SK-N-SH (cell line): ENCODE measurements around the gene TRIOBP. TPM values are rescaled to one million over a fixed set of nuclear protein-coding genes. Genes with fewer than 3 reads are reported as not detected.
A peak's percentile ranks its signal among the peaks of the same experiment; 100 is the strongest.

Source experiments
- CTCF ChIA-PET: fragments of 300-600, 350-600 bp; formaldehyde crosslinking; extraction: SDS; loops from one replicate; lab custom pipeline; 2021; lab: Yijun Ruan, JAX
- POLR2A ChIA-PET: fragments of 350-600 bp; sonication (Branson Sonifier 250); formaldehyde crosslinking; extraction: SDS; loops from one replicate; lab custom pipeline; 2020; ENCODE audit warnings: antibody characterized with exemption, inconsistent platforms; lab: Yijun Ruan, JAX
- DNase-seq: peaks from one replicate; pipeline ENCODE4 v3.0.0; 2012
- H2AFZ ChIP-seq: fragments of 200-600 bp; sonication (generic); 2 replicates; pipeline ENCODE4 v1.8.1; 2016; ENCODE audit warnings: antibody characterized with exemption, mild to moderate bottlenecking, low read depth
- H3F3A ChIP-seq: fragments of 200-600 bp; sonication (generic); replicated peaks from 2 replicates; pipeline ENCODE3; 2016; ENCODE audit warnings: antibody characterized with exemption, mild to moderate bottlenecking; ENCODE audit not compliant: insufficient read depth
- H3K27ac ChIP-seq, 2 experiments: fragments of 200-500 bp in 1 of 2; fragments of 200-600 bp in 1 of 2; sonication (Bioruptor generic) in 1 of 2; sonication (generic), shearing (Covaris generic) in 1 of 2; 2 replicates each; pipeline versions ENCODE4 v1.5.1 to v1.6.1; 2014 to 2016; ENCODE audit warnings: low read depth in 2 of 2, inconsistent platforms in 1 of 2, low read length in 1 of 2, mild to moderate bottlenecking in 1 of 2, mixed read lengths in 1 of 2
- H3K27me3 ChIP-seq: fragments of 200-600 bp; sonication (generic), shearing (Covaris generic); 2 replicates; pipeline ENCODE4 v1.6.1; 2016; ENCODE audit warnings: mixed run types; ENCODE audit not compliant: insufficient read depth
- H3K36me3 ChIP-seq, 2 experiments: fragments of 200-500 bp in 1 of 2; fragments of 200-600 bp in 1 of 2; sonication (Bioruptor generic) in 1 of 2; sonication (generic) in 1 of 2; replicated peaks in 1 of 2; 2 replicates each; pipeline versions ENCODE3 to v1.5.1; 2014 to 2016; ENCODE audit warnings: low read length in 1 of 2, mild to moderate bottlenecking in 1 of 2; ENCODE audit not compliant: insufficient read depth in 2 of 2, control insufficient read depth in 1 of 2
- H3K4me1 ChIP-seq, 2 experiments: fragments of 200-500 bp in 1 of 2; fragments of 200-600 bp in 1 of 2; sonication (Bioruptor generic) in 1 of 2; sonication (generic), shearing (Covaris generic) in 1 of 2; 2 replicates each; pipeline versions ENCODE4 v1.5.1 to v1.6.1; 2014 to 2016; ENCODE audit warnings: low read depth in 1 of 2, low read length in 1 of 2, mixed run types in 1 of 2; ENCODE audit not compliant: insufficient read depth in 2 of 2, control insufficient read depth in 1 of 2
- H3K4me2 ChIP-seq: fragments of 200-600 bp; sonication (generic), shearing (Covaris generic); 2 replicates; pipeline ENCODE4 v1.6.1; 2017; ENCODE audit warnings: mixed run types
- H3K4me3 ChIP-seq, 2 experiments: fragments of 200-500 bp in 1 of 2; fragments of 200-600 bp in 1 of 2; sonication (Bioruptor generic) in 1 of 2; sonication (generic), shearing (Covaris generic) in 1 of 2; 2 replicates each; pipeline versions ENCODE4 v1.5.1 to v1.8.1; 2014 to 2016; ENCODE audit warnings: low read depth in 2 of 2, inconsistent platforms in 1 of 2, low read length in 1 of 2, mild to moderate bottlenecking in 1 of 2, mixed read lengths in 1 of 2, moderate library complexity in 1 of 2
- H3K79me2 ChIP-seq: fragments of 200-600 bp; sonication (generic); 2 replicates; pipeline ENCODE4 v1.8.1; 2017; ENCODE audit warnings: mild to moderate bottlenecking; ENCODE audit not compliant: insufficient read depth
- H3K9ac ChIP-seq: fragments of 200-600 bp; sonication (generic); 2 replicates; pipeline ENCODE4 v1.6.1; 2017; ENCODE audit warnings: mixed run types
- H3K9me2 ChIP-seq: fragments of 200-600 bp; sonication (generic); 2 replicates; pipeline ENCODE4 v1.6.1; 2017; ENCODE audit warnings: mixed run types
- H3K9me3 ChIP-seq: fragments of 200-600 bp; sonication (generic); 2 replicates; pipeline ENCODE4 v1.6.1; 2017; ENCODE audit warnings: mixed run types, mild to moderate bottlenecking, moderate library complexity
- H4K20me1 ChIP-seq: fragments of 200-600 bp; sonication (generic); 2 replicates; pipeline ENCODE4 v1.6.1; 2017; ENCODE audit warnings: mild to moderate bottlenecking, mixed run types; ENCODE audit not compliant: insufficient read depth
- CHD2 ChIP-seq: fragments of 150-350 bp; IDR thresholded peaks from 2 replicates; pipeline ENCODE4 v1.6.1; 2018; ENCODE audit warnings: low read length; ENCODE audit not compliant: partially characterized antibody
- CTCF ChIP-seq: fragments of 200-600 bp; sonication (generic); IDR thresholded peaks from 2 replicates; pipeline ENCODE4 v1.6.1; 2017; ENCODE audit warnings: antibody characterized with exemption, mild to moderate bottlenecking, moderate library complexity
- EP300 ChIP-seq, 2 experiments: IDR thresholded peaks; 2 replicates each; pipeline versions ENCODE4 v1.4.0 to v1.6.1; 2012; ENCODE audit warnings: borderline replicate concordance in 1 of 2, low read depth in 1 of 2, low read length in 1 of 2
- EZH2phosphoT487 ChIP-seq: fragments of 200-600 bp; sonication (generic); IDR thresholded peaks from 2 replicates; pipeline ENCODE4 v1.6.1; 2017; ENCODE audit warnings: low read depth, mixed run types, mild to moderate bottlenecking, antibody characterized with exemption, moderate library complexity, borderline replicate concordance
- FOSL2 ChIP-seq: IDR thresholded peaks from 2 replicates; pipeline ENCODE4 v1.4.0; 2012; ENCODE audit warnings: low read depth, mild to moderate bottlenecking, moderate library complexity, borderline replicate concordance
- FOXJ3 ChIP-seq: sonication (generic); formaldehyde crosslinking; IDR thresholded peaks from 2 replicates; pipeline ENCODE4 v1.5.1; 2020; ENCODE audit warnings: mild to moderate bottlenecking, missing genetic modification reagents
- FOXM1 ChIP-seq: IDR thresholded peaks from 2 replicates; pipeline ENCODE4 v1.4.0; 2012; ENCODE audit warnings: low read depth, mild to moderate bottlenecking
- GABPA ChIP-seq: IDR thresholded peaks from 2 replicates; pipeline ENCODE4 v1.4.0; 2012; ENCODE audit warnings: low read depth, mild to moderate bottlenecking
- MAX ChIP-seq: IDR thresholded peaks from 2 replicates; pipeline ENCODE4 v1.4.0; 2012; ENCODE audit warnings: low read depth
- NRF1 ChIP-seq: IDR thresholded peaks from 2 replicates; pipeline ENCODE4 v1.6.1; 2012; ENCODE audit warnings: low read depth, mild to moderate bottlenecking, low read length
- PBX3 ChIP-seq: IDR thresholded peaks from 2 replicates; pipeline ENCODE4; 2012
- POLR2AphosphoS5 ChIP-seq: IDR thresholded peaks from 2 replicates; pipeline ENCODE4 v1.6.1; 2012; ENCODE audit warnings: low read depth, low read length
- REST ChIP-seq: IDR thresholded peaks from 2 replicates; pipeline ENCODE4 v1.6.1; 2012; ENCODE audit warnings: mild to moderate bottlenecking, low read depth, low read length, moderate library complexity
- RXRA ChIP-seq: IDR thresholded peaks from 2 replicates; pipeline ENCODE4 v1.4.0; 2012; ENCODE audit warnings: low read depth, mild to moderate bottlenecking, borderline replicate concordance
- SIN3A ChIP-seq: IDR thresholded peaks from 2 replicates; pipeline ENCODE4 v1.6.1; 2012; ENCODE audit warnings: low read depth, mild to moderate bottlenecking, low read length, moderate library complexity, borderline replicate concordance
- SMC3 ChIP-seq: IDR thresholded peaks from 2 replicates; pipeline ENCODE4 v1.6.1; 2012; ENCODE audit warnings: low read depth, low read length, improper control_type of control experiment
- TAF1 ChIP-seq: IDR thresholded peaks from 2 replicates; pipeline ENCODE4 v1.6.1; 2012; ENCODE audit warnings: low read depth, mild to moderate bottlenecking, low read length, moderate library complexity, borderline replicate concordance
- TCF12 ChIP-seq: IDR thresholded peaks from 2 replicates; pipeline ENCODE4 v1.4.0; 2012
- USF1 ChIP-seq: IDR thresholded peaks from 2 replicates; pipeline ENCODE4 v1.4.0; 2012; ENCODE audit warnings: low read depth, borderline replicate concordance
- WGBS: methylation state at CpG from one replicate; pipeline ENCODE4 v1.1.6; 2017; ENCODE audit warnings: low lambda C conversion rate; 5-methylcytosine and 5-hydroxymethylcytosine counted together
- polyA plus RNA-seq, 3 experiments: library from polyadenylated mRNA; depleted of rRNA; stranded (reverse); fragments of >200 nt; gene quantifications; 2 replicates each; pipeline ENCODE4 v1.2.3, GENCODE V29; 2012
- TF ChIP-seq, protein P1 (sequence below): fragments of 150-350 bp; IDR thresholded peaks from 2 replicates; pipeline ENCODE4 v1.6.1; 2016; ENCODE audit warnings: mild to moderate bottlenecking, low read depth, low read length
- TF ChIP-seq, protein P2 (sequence below): fragments of 150-350 bp; IDR thresholded peaks from 2 replicates; pipeline ENCODE4 v1.6.1; 2017; ENCODE audit warnings: antibody characterized with exemption, low read length, low read depth, borderline replicate concordance

Gene TRIOBP
- polyA plus RNA-seq, 1 of the 3 experiments (the other 2 are of a cell fraction), result 43.6 TPM

DNA sequence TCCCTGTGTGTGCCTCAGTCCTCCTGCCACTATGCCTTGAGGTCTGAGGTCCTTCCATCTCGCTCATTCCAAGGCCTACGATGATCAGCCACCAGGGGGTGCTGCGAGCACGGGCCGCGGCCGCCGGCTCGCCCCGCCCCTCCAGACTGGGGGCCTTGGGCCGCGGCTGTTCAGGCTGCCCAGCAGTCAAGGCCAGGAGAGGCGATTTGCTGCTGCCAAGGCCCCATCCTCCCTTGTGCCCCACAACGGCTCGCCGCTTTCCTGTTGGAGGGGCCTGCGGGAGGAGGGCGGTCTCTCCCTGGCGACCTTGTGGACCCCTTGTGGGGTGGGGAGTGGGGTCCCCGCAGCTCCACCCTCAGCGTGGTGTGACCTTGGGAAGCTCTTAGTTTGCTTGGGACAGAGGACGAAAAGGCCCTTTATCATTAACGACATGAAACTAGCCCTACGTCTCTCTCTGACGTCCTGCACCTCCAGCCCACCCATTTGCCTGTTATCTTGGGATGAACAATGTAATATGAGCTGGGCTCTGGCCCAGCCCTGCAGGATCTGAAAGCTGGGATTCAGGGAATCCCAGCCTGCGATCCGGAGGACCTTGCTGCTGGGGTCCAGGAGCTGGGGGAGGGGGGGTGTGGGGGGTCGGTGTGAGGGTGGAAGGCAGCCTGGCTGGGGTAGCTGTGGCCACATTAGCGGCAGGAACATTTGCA lies 121.0 kb downstream of the TRIOBP start:
- no peaks in the 10 kb centered on the region for H3F3A ChIP-seq
- H4K20me1 ChIP-seq, result no peaks in the 10 kb centered on the region
- peaks cover 0 to 9% of the 10 kb centered on the region in 2 experiments for H3K36me3 ChIP-seq
- no peaks in the 10 kb centered on the region for H3K27me3 ChIP-seq
- no peaks in the 10 kb centered on the region for H3K79me2 ChIP-seq
- CTCF ChIA-PET, result interaction anchor here (0.6 to 14.0 kb wide), 35 partner anchors 9 to 178 kb away, joined by 3 to 182 read pairs (median 5); partner anchors contain the start of genes ANKRD54, EIF3L, GCAT and MICALL1
- H3K9me2 ChIP-seq, result no peaks in the 10 kb centered on the region
- 37% methylated on average over 11 of the region's 29 CpGs for WGBS
- H3K27ac ChIP-seq, result peak overlapping the region; percentile 38 to 73; a peak in 3 of 4 replicates
- H2AFZ ChIP-seq, result peak overlapping the region; percentile 96
- H3K4me2 ChIP-seq, result peak overlapping the region; percentile 68; the same call in 1 of the 2 replicates
- no peaks in the 10 kb centered on the region for H3K9me3 ChIP-seq
- H3K9ac ChIP-seq, result peak overlapping the region; percentile 61; the same call in 1 of the 2 replicates
- H3K4me1 ChIP-seq, result peaks cover 0 to 8% of the 10 kb centered on the region in 2 experiments; a peak in 1 of 4 replicates
- POLR2A ChIA-PET, result interaction anchor here (0.7 to 2.2 kb wide), 7 partner anchors 10 to 66 kb away, joined by 3 to 13 read pairs (median 3); partner anchors contain the start of gene GCAT
- peak; percentile 98 for DNase-seq
- H3K4me3 ChIP-seq, result peak overlapping the region; percentile 28 to 30; a peak in 3 of 4 replicates
- TF ChIP-seq GABPA (no peak), NRF1 (no peak), TCF12 (no peak), FOXJ3 (CRISPR knock-in tag) (no peak), CTCF (peak; percentile 90), FOSL2 (no peak), USF1 (no peak), RXRA (no peak), MAX (no peak), EZH2phosphoT487 (no peak), EP300 (IDR thresholded peaks at IDR 0.05; ENCODE audit: borderline replicate concordance in 1 of 2, low read depth in 1 of 2, low read length in 1 of 2) (no peak), CHD2 (no peak), REST (no peak), SMC3 (peak; percentile 85), FOXM1 (no peak), TAF1 (peak; percentile 36; the same call in 1 of the 2 replicates), POLR2AphosphoS5 (0 out of 2 replicates have a peak, but pooled peaks have one; percentile 13), PBX3 (no peak), SIN3A (no peak)
- TF ChIP-seq, protein P1, sequence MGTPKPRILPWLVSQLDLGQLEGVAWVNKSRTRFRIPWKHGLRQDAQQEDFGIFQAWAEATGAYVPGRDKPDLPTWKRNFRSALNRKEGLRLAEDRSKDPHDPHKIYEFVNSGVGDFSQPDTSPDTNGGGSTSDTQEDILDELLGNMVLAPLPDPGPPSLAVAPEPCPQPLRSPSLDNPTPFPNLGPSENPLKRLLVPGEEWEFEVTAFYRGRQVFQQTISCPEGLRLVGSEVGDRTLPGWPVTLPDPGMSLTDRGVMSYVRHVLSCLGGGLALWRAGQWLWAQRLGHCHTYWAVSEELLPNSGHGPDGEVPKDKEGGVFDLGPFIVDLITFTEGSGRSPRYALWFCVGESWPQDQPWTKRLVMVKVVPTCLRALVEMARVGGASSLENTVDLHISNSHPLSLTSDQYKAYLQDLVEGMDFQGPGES, result no peak
- TF ChIP-seq, protein P2, sequence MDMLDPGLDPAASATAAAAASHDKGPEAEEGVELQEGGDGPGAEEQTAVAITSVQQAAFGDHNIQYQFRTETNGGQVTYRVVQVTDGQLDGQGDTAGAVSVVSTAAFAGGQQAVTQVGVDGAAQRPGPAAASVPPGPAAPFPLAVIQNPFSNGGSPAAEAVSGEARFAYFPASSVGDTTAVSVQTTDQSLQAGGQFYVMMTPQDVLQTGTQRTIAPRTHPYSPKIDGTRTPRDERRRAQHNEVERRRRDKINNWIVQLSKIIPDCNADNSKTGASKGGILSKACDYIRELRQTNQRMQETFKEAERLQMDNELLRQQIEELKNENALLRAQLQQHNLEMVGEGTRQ, result no peak
